ENCODE data around the gene NTRK1. TPM values are rescaled to one million over a fixed set of nuclear protein-coding genes. Genes with fewer than 3 reads are reported as not detected.
A peak's percentile ranks its signal among the peaks of the same experiment; 100 is the strongest.

Gene NTRK1
- total RNA-seq, 2 donors from 2014 or later, result 0.59 to 31.4 TPM

DNA sequence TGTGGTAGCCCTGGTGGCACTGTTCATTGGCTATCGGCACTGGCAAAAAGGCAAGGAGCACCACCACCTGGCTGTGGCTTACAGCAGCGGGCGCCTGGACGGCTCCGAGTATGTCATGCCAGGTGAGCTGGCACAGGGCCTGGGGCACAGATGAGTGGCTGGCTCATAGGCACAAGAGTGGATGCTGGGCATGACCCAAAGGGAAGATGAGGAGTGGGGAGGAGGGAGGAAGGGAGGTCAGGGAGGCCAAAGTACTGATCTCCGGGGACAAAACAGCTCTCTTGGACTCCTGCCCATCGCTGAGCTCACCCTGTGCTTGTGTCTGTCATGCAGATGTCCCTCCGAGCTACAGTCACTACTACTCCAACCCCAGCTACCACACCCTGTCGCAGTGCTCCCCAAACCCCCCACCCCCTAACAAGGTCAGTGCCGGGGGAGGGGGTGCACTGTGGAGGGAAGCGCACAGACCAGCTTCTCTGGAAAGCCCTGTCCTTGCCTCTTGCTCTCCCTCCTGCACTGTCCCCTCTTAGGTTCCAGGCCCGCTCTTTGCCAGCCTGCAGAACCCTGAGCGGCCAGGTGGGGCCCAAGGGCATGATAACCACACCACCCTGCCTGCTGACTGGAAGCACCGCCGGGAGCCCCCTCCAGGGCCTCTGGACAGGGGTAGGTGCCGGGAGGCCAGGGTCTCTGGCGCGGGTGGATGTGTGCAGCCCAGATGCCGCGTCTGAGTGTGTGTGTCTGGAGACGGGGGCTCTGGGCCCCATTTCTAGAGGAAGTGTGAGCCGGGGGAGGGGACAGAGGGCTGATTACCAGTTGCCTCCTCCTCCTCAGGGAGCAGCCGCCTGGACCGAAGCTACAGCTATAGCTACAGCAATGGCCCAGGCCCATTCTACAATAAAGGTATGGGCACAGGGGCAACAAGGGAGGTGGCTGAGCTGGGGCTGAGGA, 52.5 kb downstream of the NTRK1 start:
- no peak for DNase-seq (ENCODE audit: low spot score)
- H3K4me3 ChIP-seq, result no peak overlapping the region
- H3K27me3 ChIP-seq (replicated peaks; ENCODE audit: insufficient read depth), result no peaks in the 10 kb centered on the region
- intact Hi-C loops (cut with DNase I), result no loop called here
- H3K9me3 ChIP-seq, result no peaks in the 10 kb centered on the region
- no peaks in the 10 kb centered on the region for H3K4me1 ChIP-seq (replicated peaks)
- H3K27ac ChIP-seq, result no peak overlapping the region
- TF ChIP-seq POLR2AphosphoS5 (IDR thresholded peaks at IDR 0.05) (no peak), POLR2A (IDR thresholded peaks at IDR 0.05) (no peak)
- TF ChIP-seq, protein P1, sequence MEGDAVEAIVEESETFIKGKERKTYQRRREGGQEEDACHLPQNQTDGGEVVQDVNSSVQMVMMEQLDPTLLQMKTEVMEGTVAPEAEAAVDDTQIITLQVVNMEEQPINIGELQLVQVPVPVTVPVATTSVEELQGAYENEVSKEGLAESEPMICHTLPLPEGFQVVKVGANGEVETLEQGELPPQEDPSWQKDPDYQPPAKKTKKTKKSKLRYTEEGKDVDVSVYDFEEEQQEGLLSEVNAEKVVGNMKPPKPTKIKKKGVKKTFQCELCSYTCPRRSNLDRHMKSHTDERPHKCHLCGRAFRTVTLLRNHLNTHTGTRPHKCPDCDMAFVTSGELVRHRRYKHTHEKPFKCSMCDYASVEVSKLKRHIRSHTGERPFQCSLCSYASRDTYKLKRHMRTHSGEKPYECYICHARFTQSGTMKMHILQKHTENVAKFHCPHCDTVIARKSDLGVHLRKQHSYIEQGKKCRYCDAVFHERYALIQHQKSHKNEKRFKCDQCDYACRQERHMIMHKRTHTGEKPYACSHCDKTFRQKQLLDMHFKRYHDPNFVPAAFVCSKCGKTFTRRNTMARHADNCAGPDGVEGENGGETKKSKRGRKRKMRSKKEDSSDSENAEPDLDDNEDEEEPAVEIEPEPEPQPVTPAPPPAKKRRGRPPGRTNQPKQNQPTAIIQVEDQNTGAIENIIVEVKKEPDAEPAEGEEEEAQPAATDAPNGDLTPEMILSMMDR (IDR thresholded peaks at IDR 0.05), result no peak
- H3K36me3 ChIP-seq, result no peaks in the 10 kb centered on the region
- WGBS, result 73% methylated on average over 23 of the region's 24 CpGs

DNA sequence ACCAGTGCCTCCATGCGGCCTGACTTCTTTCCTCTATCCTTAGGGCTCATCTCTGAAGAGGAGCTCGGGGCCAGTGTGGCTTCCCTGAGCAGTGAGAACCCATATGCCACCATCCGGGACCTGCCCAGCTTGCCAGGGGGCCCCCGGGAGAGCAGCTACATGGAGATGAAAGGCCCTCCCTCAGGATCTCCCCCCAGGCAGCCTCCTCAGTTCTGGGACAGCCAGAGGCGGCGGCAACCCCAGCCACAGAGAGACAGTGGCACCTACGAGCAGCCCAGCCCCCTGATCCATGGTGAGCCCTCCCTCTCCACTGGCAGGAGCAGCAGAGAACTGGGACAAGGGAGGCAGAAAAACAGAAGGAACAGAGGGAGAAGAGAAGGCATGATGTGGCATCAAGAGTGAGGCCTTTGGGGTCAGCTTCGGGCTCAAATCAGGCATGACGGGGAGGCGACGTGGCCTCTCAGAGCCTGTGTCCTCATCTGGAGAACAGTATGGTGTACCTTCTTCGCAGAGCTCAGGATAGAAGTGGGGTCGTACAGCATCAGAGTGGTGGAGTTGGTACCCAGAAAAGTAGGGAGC, 53.2 kb downstream of the NTRK1 start:
- intact Hi-C loops (cut with DNase I), result no loop called here

DNA sequence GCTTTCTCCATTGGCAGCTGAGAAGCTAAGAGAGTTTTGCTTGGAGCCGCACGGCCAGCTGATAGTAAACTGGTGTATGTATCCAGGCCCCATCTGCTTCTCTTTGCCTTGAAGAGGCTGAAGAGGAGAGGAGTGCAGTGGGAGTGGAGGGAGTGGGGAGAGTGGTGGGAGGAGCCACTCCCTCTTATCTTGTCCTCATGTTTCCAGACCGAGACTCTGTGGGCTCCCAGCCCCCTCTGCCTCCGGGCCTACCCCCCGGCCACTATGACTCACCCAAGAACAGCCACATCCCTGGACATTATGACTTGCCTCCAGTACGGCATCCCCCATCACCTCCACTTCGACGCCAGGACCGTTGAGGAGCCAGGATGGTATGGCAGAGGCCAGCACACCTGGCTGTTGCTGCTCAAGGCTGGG, 53.8 kb downstream of the NTRK1 start:
- 86% methylated on average over 9 of the region's 9 CpGs for WGBS
- H3K27me3 ChIP-seq (replicated peaks; ENCODE audit: insufficient read depth), result no peaks in the 10 kb centered on the region

More for the DNA sequence above, 53.2 kb downstream of the NTRK1 start:
- TF ChIP-seq, protein P1 (IDR thresholded peaks at IDR 0.05), result no peak
- TF ChIP-seq POLR2A (IDR thresholded peaks at IDR 0.05) (no peak), POLR2AphosphoS5 (IDR thresholded peaks at IDR 0.05) (no peak)
- Histone ChIP-seq H3K36me3 (no peaks in the 10 kb centered on the region), H3K4me3 (no peak overlapping the region), H3K27me3 (replicated peaks; ENCODE audit: insufficient read depth) (no peaks in the 10 kb centered on the region), H3K27ac (no peak overlapping the region), H3K9me3 (no peaks in the 10 kb centered on the region), H3K4me1 (replicated peaks) (no peaks in the 10 kb centered on the region)
- no peak for DNase-seq (ENCODE audit: low spot score)
- 91% methylated on average over 13 of the region's 13 CpGs for WGBS

DNA sequence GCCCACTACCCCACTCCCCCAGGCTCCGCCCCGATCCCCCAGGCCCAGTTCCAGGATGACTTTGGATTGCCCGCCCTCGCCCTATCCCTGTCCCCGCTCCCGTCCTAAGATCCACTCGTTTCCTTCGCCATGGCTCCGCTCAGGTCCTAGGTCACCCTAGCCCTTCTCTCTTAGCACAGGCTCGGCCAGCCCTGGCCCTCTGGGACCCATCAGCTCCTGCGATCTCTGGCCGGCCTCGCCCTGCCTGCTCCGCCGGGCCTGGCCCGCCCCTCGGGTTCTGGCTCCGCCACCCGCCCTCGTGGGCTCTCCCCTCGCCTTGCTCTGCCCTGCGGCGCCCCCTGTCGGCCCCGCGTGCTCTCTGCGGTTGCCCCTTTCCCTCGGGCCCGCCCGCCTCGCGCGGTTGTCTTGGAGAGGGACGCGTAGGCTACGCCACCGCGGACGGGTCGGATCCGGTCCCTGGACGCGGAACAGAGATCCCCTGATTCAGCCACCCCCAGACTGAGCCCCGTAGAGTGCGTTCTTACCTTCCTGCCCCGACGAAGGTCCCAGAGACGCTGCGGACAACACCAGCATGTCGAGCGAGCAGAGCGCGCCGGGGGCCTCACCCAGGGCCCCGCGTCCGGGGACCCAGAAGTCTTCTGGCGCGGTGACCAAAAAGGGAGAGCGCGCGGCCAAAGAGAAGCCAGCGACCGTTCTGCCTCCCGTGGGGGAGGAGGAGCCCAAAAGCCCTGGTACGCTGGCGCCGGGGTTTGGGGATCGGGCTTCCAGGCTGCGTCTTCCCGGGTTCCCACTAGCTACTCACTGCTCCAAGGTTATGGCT, 59.8 kb downstream of the NTRK1 start, which contains the start of gene LRRC71:
TSS of gene LRRC71 (plus strand) at position 400 of the 820 bp plus-strand sequence. CDS start at position 572, 172 bp downstream.
- DNase-seq (ENCODE audit: low spot score), result peak; percentile 50
- intact Hi-C loops (cut with DNase I), result no loop called here
- H3K27ac ChIP-seq, result no peak within 1 kb of the TSS

More for the DNA sequence above, 53.8 kb downstream of the NTRK1 start:
- intact Hi-C loops (cut with DNase I), result no loop called here
- Histone ChIP-seq H3K9me3 (no peaks in the 10 kb centered on the region), H3K27ac (no peak overlapping the region), H3K36me3 (no peaks in the 10 kb centered on the region), H3K4me3 (no peak overlapping the region), H3K4me1 (replicated peaks) (no peaks in the 10 kb centered on the region)
- no peak for TF ChIP-seq POLR2AphosphoS5 (IDR thresholded peaks at IDR 0.05)
- TF ChIP-seq, protein P1 (IDR thresholded peaks at IDR 0.05), result no peak
- TF ChIP-seq POLR2A (IDR thresholded peaks at IDR 0.05), result no peak
- no peak for DNase-seq (ENCODE audit: low spot score)

More for the DNA sequence above, 59.8 kb downstream of the NTRK1 start, which contains the start of gene LRRC71:
- Histone ChIP-seq H3K36me3 (no peaks in the 10 kb centered on the region), H3K4me3 (no peak within 1 kb of the TSS), H3K27me3 (replicated peaks; ENCODE audit: insufficient read depth) (no peaks in the 10 kb centered on the region), H3K9me3 (no peaks in the 10 kb centered on the region), H3K4me1 (replicated peaks) (no peaks in the 10 kb centered on the region)
- TF ChIP-seq, protein P1 (IDR thresholded peaks at IDR 0.05), result peak in 3 of 4 experiments; percentile 74 to 85 (median 81)
- TF ChIP-seq POLR2AphosphoS5 (IDR thresholded peaks at IDR 0.05), result no peak
- WGBS, result 6% methylated on average over 70 of the region's 71 CpGs

All from prostate gland (tissue), 2 donors.